Hepatocyte (in vitro differentiated cells): ENCODE data around the gene SLC6A17. TPM values are rescaled to one million over a fixed set of nuclear protein-coding genes. Genes with fewer than 3 reads are reported as not detected.

Experiments used
- DNase-seq: peaks from one replicate; pipeline ENCODE4 v3.0.0-alpha.2; 2016; ENCODE audit warnings: low spot score
- H2AFZ ChIP-seq: fragments of 200-600 bp; sonication (generic); 2 replicates; pipeline ENCODE4 v1.6.0; 2016; ENCODE audit warnings: antibody characterized with exemption, mild to moderate bottlenecking
- H3K27ac ChIP-seq: fragments of 200-600 bp; sonication (generic); 2 replicates; pipeline ENCODE4 v1.5.1; 2016; ENCODE audit warnings: mild to moderate bottlenecking
- H3K27me3 ChIP-seq: fragments of 200-600 bp; sonication (generic); 2 replicates; pipeline ENCODE4 v1.6.1; 2016
- H3K36me3 ChIP-seq: fragments of 200-600 bp; sonication (generic); replicated peaks from 2 replicates; pipeline ENCODE4 v1.5.1; 2016; ENCODE audit warnings: low read depth; ENCODE audit not compliant: insufficient read depth
- H3K4me1 ChIP-seq: fragments of 200-600 bp; sonication (generic); 2 replicates; pipeline ENCODE4 v1.5.1; 2016; ENCODE audit warnings: mild to moderate bottlenecking, moderate library complexity; ENCODE audit not compliant: insufficient read depth
- H3K4me2 ChIP-seq: fragments of 200-600 bp; sonication (generic); 2 replicates; pipeline ENCODE4 v1.6.0; 2016
- H3K4me3 ChIP-seq: fragments of 200-600 bp; sonication (generic); 2 replicates; pipeline ENCODE4 v1.5.1; 2016; ENCODE audit warnings: mild to moderate bottlenecking
- H3K79me2 ChIP-seq: fragments of 200-600 bp; sonication (generic); 2 replicates; pipeline ENCODE4 v1.6.0; 2017; ENCODE audit warnings: mild to moderate bottlenecking
- H3K9me2 ChIP-seq: fragments of 200-600 bp; sonication (generic); replicated peaks from 2 replicates; pipeline ENCODE4 v1.6.0; 2017; ENCODE audit warnings: mild to moderate bottlenecking; ENCODE audit not compliant: insufficient read depth
- H3K9me3 ChIP-seq: fragments of 200-600 bp; sonication (generic); 2 replicates; pipeline ENCODE4 v1.5.1; 2016; ENCODE audit warnings: low read depth, mild to moderate bottlenecking
- H4K20me1 ChIP-seq: fragments of 200-600 bp; sonication (generic); 2 replicates; pipeline ENCODE4 v1.6.0; 2016; ENCODE audit warnings: mild to moderate bottlenecking; ENCODE audit not compliant: insufficient read depth, poor library complexity, severe bottlenecking
- EZH2 ChIP-seq: fragments of 200-600 bp; sonication (generic); IDR thresholded peaks from 2 replicates; pipeline ENCODE4 v1.6.1; 2016; ENCODE audit warnings: antibody characterized with exemption, mild to moderate bottlenecking, borderline replicate concordance
- EZH2phosphoT487 ChIP-seq: fragments of 200-600 bp; sonication (generic); IDR thresholded peaks from one replicate; pipeline ENCODE4 v1.6.1; 2018; ENCODE audit warnings: antibody characterized with exemption, mild to moderate bottlenecking, low read depth, moderate library complexity; ENCODE audit not compliant: unreplicated experiment, severe bottlenecking
- WGBS: methylation state at CpG from one replicate; pipeline ENCODE4 v1.1.6; 2016; ENCODE audit warnings: low lambda C conversion rate; ENCODE audit errors: missing lambda C conversion rate; 5-methylcytosine and 5-hydroxymethylcytosine counted together
- polyA plus RNA-seq: library from polyadenylated mRNA; unstranded; fragments of >200 nt; fragmentation: Nextera tagmentation; extraction: Ambion mirVana; gene quantifications from 2 replicates; pipeline ENCODE4 v1.2.1, GENCODE V29; 2016
- total RNA-seq: library from RNA; depleted of rRNA; stranded (reverse); fragments of >200 nt; gene quantifications from 2 replicates; pipeline ENCODE4 v1.2.3, GENCODE V29; 2014
- TF ChIP-seq, protein P1 (sequence below): fragments of 200-600 bp; sonication (generic); IDR thresholded peaks from 2 replicates; pipeline ENCODE4 v1.5.1; 2016; ENCODE audit warnings: antibody characterized with exemption, mild to moderate bottlenecking; ENCODE audit not compliant: poor library complexity

The SLC6A17 gene
- total and polyA plus RNA-seq, 2 experiments from 2014 or later: 0.36 to 0.63 TPM

GRCh38 chr1:110189181-110189580, 38.9 kb downstream of the SLC6A17 start:
- Histone ChIP-seq H3K9me2 (no peaks in the 10 kb centered on the region), H3K27ac (no peak overlapping the region), H3K4me2 (no peak overlapping the region), H3K9me3 (no peaks in the 10 kb centered on the region), H3K36me3 (no peaks in the 10 kb centered on the region), H3K79me2 (no peaks in the 10 kb centered on the region), H3K27me3 (peaks cover 7% of the 10 kb centered on the region), H3K4me1 (peaks cover 6% of the 10 kb centered on the region), H3K4me3 (no peak overlapping the region), H2AFZ (no peak overlapping the region), H4K20me1 (no peaks in the 10 kb centered on the region)
- 95% methylated on average over 6 of the region's 6 CpGs for WGBS
- TF ChIP-seq, protein P1, sequence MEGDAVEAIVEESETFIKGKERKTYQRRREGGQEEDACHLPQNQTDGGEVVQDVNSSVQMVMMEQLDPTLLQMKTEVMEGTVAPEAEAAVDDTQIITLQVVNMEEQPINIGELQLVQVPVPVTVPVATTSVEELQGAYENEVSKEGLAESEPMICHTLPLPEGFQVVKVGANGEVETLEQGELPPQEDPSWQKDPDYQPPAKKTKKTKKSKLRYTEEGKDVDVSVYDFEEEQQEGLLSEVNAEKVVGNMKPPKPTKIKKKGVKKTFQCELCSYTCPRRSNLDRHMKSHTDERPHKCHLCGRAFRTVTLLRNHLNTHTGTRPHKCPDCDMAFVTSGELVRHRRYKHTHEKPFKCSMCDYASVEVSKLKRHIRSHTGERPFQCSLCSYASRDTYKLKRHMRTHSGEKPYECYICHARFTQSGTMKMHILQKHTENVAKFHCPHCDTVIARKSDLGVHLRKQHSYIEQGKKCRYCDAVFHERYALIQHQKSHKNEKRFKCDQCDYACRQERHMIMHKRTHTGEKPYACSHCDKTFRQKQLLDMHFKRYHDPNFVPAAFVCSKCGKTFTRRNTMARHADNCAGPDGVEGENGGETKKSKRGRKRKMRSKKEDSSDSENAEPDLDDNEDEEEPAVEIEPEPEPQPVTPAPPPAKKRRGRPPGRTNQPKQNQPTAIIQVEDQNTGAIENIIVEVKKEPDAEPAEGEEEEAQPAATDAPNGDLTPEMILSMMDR: no peak
- TF ChIP-seq EZH2 (no peak), EZH2phosphoT487 (no peak)
- no peak for DNase-seq

GRCh38 chr1:110190282-110190929, 40.1 kb downstream of the SLC6A17 start:
- Histone ChIP-seq H3K4me3 (no peak overlapping the region), H4K20me1 (no peaks in the 10 kb centered on the region), H3K9me3 (no peaks in the 10 kb centered on the region), H3K27me3 (peaks cover 3% of the 10 kb centered on the region), H3K4me1 (peaks cover 6% of the 10 kb centered on the region), H2AFZ (no peak overlapping the region), H3K27ac (no peak overlapping the region), H3K4me2 (no peak overlapping the region), H3K36me3 (no peaks in the 10 kb centered on the region), H3K9me2 (no peaks in the 10 kb centered on the region), H3K79me2 (no peaks in the 10 kb centered on the region)
- DNase-seq: no peak
- 88% methylated on average over 8 of the region's 8 CpGs for WGBS
- TF ChIP-seq EZH2: no peak
- TF ChIP-seq EZH2phosphoT487: no peak
- TF ChIP-seq, protein P1: no peak

DNA sequence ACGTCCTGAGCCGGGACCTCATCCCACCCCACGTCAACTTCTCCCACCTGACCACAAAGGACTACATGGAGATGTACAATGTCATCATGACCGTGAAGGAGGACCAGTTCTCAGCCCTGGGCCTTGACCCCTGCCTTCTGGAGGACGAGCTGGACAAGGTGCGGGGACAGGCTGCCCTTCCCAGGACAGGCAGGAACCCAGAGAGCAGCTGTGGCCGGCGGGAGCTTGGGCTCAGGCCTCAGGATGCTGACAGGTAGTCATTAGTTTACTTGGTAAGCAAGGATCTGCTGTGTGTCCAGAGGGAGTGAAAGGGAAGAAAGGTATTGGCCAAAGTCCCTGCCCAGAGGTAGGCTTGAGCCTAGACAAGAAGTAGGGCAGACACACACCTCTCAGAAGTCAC, 42.2 kb downstream of the SLC6A17 start:
- TF ChIP-seq, protein P1: no peak
- TF ChIP-seq EZH2 (no peak), EZH2phosphoT487 (no peak)
- Histone ChIP-seq H3K4me3 (no peak overlapping the region), H3K9me2 (no peaks in the 10 kb centered on the region), H4K20me1 (no peaks in the 10 kb centered on the region), H3K27me3 (no peaks in the 10 kb centered on the region), H3K79me2 (no peaks in the 10 kb centered on the region), H3K9me3 (no peaks in the 10 kb centered on the region), H3K4me1 (peaks cover 6% of the 10 kb centered on the region), H3K4me2 (no peak overlapping the region), H3K36me3 (no peaks in the 10 kb centered on the region), H3K27ac (no peak overlapping the region), H2AFZ (no peak overlapping the region)
- DNase-seq: no peak
- WGBS: 82% methylated on average over 8 of the region's 8 CpGs
